ENCODE measurements around the gene KATNB1.

The KATNB1 gene

DNA sequence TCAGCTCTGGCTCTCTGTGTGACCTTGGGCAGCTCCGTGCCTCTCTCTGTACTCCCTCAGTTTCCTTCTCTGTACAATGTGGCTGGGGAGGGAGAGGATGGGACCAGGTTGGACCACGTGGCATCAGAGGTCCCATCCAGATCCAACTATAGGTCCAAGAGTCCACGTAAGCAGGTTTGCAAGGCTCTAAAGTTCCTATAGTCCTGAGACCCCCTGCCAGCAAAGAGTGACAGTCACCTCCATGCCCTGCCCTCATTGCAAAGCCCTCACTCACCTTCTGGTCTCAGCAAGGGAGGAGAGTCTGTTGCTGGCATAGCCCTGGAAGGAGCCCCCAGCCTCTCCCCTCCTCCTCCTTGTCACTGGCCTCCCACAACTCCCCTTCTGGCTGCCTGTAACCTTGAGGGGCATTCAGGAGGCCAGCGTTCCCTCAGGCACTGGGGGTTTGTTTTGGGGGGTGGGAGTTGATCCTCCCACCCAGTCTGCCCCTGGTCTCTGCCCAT, 47.0 kb upstream of the KATNB1 start:
- Histone ChIP-seq H3K27me3 (replicated peaks; ENCODE audit: insufficient read depth, low read length) (no peaks in the 10 kb centered on the region), H3K4me3 (ENCODE audit: low read length) (no peak overlapping the region), H3K9ac (ENCODE audit: low read length) (no peak overlapping the region), H2AFZ (ENCODE audit: low read length) (no peak overlapping the region), H3K4me1 (ENCODE audit: low read length) (no peaks in the 10 kb centered on the region), H3F3A (ENCODE audit: insufficient read depth, low read length) (no peaks in the 10 kb centered on the region), H3K4me2 (ENCODE audit: low read depth, low read length) (no peak overlapping the region), H3K36me3 (replicated peaks; ENCODE audit: insufficient read depth, low read length) (no peaks in the 10 kb centered on the region), H3K27ac (ENCODE audit: low read length) (no peak overlapping the region), H3K9me2 (replicated peaks; ENCODE audit: insufficient read depth, low read length) (no peaks in the 10 kb centered on the region), H4K20me1 (ENCODE audit: insufficient read depth, low read length) (no peaks in the 10 kb centered on the region), H3K9me3 (replicated peaks; ENCODE audit: insufficient read depth, low read length) (no peaks in the 10 kb centered on the region), H3K79me2 (ENCODE audit: low read length) (no peaks in the 10 kb centered on the region)
- no peak for DNase-seq
- no peak for TF ChIP-seq EZH2 (optimal IDR thresholded peaks at IDR 0.05; ENCODE audit: low read depth, low read length)
- TF ChIP-seq, protein P1, sequence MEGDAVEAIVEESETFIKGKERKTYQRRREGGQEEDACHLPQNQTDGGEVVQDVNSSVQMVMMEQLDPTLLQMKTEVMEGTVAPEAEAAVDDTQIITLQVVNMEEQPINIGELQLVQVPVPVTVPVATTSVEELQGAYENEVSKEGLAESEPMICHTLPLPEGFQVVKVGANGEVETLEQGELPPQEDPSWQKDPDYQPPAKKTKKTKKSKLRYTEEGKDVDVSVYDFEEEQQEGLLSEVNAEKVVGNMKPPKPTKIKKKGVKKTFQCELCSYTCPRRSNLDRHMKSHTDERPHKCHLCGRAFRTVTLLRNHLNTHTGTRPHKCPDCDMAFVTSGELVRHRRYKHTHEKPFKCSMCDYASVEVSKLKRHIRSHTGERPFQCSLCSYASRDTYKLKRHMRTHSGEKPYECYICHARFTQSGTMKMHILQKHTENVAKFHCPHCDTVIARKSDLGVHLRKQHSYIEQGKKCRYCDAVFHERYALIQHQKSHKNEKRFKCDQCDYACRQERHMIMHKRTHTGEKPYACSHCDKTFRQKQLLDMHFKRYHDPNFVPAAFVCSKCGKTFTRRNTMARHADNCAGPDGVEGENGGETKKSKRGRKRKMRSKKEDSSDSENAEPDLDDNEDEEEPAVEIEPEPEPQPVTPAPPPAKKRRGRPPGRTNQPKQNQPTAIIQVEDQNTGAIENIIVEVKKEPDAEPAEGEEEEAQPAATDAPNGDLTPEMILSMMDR (IDR thresholded peaks at IDR 0.05; ENCODE audit: low read length), result no peak
- TF ChIP-seq EZH2phosphoT487 (IDR thresholded peaks at IDR 0.05; ENCODE audit: low read length), result no peak

DNA sequence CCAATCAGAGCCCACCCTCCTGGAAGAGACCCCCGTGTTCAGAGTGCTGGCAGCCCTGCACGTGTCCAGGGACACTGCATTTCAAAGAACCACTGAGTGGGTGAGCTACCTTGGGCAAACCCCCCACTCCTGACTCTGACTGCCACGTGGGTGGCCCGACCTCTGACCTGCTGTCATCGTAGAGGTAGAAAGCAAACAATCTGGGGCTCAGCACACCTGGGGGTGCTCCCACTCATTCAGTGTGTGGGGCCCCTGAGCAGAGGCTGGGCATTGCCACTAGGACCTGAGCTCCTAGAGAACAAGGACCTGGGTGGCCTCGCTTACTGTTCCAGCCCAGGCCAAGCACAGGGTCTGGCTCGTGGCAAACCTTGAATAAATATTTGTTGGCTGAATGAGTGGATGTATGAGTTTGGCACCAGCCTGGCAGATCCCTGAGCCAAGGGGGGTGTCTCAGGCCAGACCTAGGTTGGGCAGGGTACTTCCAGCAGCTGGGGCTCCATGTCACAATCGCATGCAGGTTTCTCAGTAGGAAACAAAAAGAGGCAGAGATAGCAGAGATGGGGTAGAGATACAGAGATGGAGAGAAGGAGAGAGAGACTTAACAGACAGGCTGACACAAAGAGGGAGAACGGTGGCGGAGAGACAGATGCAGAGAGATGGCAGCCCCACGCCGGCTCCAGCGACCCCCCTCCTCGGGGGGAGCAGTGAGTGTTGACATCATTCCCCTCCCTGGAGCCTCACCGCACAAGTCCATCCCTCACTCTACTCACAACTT, 46.4 kb upstream of the KATNB1 start:
- Histone ChIP-seq H2AFZ (ENCODE audit: low read length) (no peak overlapping the region), H3K4me2 (ENCODE audit: low read depth, low read length) (no peak overlapping the region), H3K79me2 (ENCODE audit: low read length) (no peaks in the 10 kb centered on the region), H3F3A (ENCODE audit: insufficient read depth, low read length) (no peaks in the 10 kb centered on the region), H3K27ac (ENCODE audit: low read length) (no peak overlapping the region), H4K20me1 (ENCODE audit: insufficient read depth, low read length) (no peaks in the 10 kb centered on the region), H3K27me3 (replicated peaks; ENCODE audit: insufficient read depth, low read length) (no peaks in the 10 kb centered on the region), H3K9me2 (replicated peaks; ENCODE audit: insufficient read depth, low read length) (no peaks in the 10 kb centered on the region), H3K9ac (ENCODE audit: low read length) (no peak overlapping the region), H3K36me3 (replicated peaks; ENCODE audit: insufficient read depth, low read length) (no peaks in the 10 kb centered on the region), H3K4me3 (ENCODE audit: low read length) (no peak overlapping the region), H3K9me3 (replicated peaks; ENCODE audit: insufficient read depth, low read length) (no peaks in the 10 kb centered on the region), H3K4me1 (ENCODE audit: low read length) (no peaks in the 10 kb centered on the region)
- no peak for DNase-seq
- TF ChIP-seq, protein P1 (IDR thresholded peaks at IDR 0.05; ENCODE audit: low read length), result no peak
- TF ChIP-seq EZH2phosphoT487 (IDR thresholded peaks at IDR 0.05; ENCODE audit: low read length) (no peak), EZH2 (optimal IDR thresholded peaks at IDR 0.05; ENCODE audit: low read depth, low read length) (no peak)

- Histone ChIP-seq H3K4me3 (ENCODE audit: low read length) (no peak overlapping the region), H4K20me1 (ENCODE audit: insufficient read depth, low read length) (no peaks in the 10 kb centered on the region), H3K4me1 (ENCODE audit: low read length) (no peaks in the 10 kb centered on the region), H3K36me3 (replicated peaks; ENCODE audit: insufficient read depth, low read length) (no peaks in the 10 kb centered on the region), H2AFZ (ENCODE audit: low read length) (no peak overlapping the region), H3K9me2 (replicated peaks; ENCODE audit: insufficient read depth, low read length) (no peaks in the 10 kb centered on the region), H3K79me2 (ENCODE audit: low read length) (no peaks in the 10 kb centered on the region), H3K9ac (ENCODE audit: low read length) (no peak overlapping the region), H3K27me3 (replicated peaks; ENCODE audit: insufficient read depth, low read length) (no peaks in the 10 kb centered on the region), H3F3A (ENCODE audit: insufficient read depth, low read length) (no peaks in the 10 kb centered on the region), H3K4me2 (ENCODE audit: low read depth, low read length) (no peak overlapping the region), H3K9me3 (replicated peaks; ENCODE audit: insufficient read depth, low read length) (no peaks in the 10 kb centered on the region), H3K27ac (ENCODE audit: low read length) (no peak overlapping the region)
- DNase-seq, result no peak
- TF ChIP-seq, protein P1 (IDR thresholded peaks at IDR 0.05; ENCODE audit: low read length), result no peak
- TF ChIP-seq EZH2 (optimal IDR thresholded peaks at IDR 0.05; ENCODE audit: low read depth, low read length) (no peak), EZH2phosphoT487 (IDR thresholded peaks at IDR 0.05; ENCODE audit: low read length) (no peak)
These were observed 45.6 kb upstream of the KATNB1 start for GRCh38 chr16:57689762-57690558.

Data from MM.1S (cell line).